Smooth muscle cell (in vitro differentiated cells): ENCODE results near the gene ITM2C. TPM values are rescaled to one million over a fixed set of nuclear protein-coding genes. Genes with fewer than 3 reads are reported as not detected.

ENCODE experiments used
- DNase-seq: peaks from one replicate; lab custom pipeline; 2025; ENCODE audit not compliant: unreplicated experiment; lab: John Stamatoyannopoulos, UW
- H2AFZ ChIP-seq: fragments of 200-600 bp; sonication (generic); 2 replicates; pipeline ENCODE4 v1.6.0; 2016; ENCODE audit warnings: antibody characterized with exemption, low read depth, mild to moderate bottlenecking
- H3F3A ChIP-seq: fragments of 200-600 bp; sonication (generic); 2 replicates; pipeline ENCODE4 v1.6.0; 2017; ENCODE audit warnings: antibody characterized with exemption, low read depth
- H3K27ac ChIP-seq: fragments of 200-600 bp; sonication (generic); 2 replicates; pipeline ENCODE4 v1.5.1; 2016; ENCODE audit warnings: low read depth, mild to moderate bottlenecking
- H3K27me3 ChIP-seq: fragments of 200-600 bp; sonication (generic); 2 replicates; pipeline ENCODE4 v1.6.1; 2016; ENCODE audit warnings: low read depth, mild to moderate bottlenecking
- H3K36me3 ChIP-seq: fragments of 200-600 bp; sonication (generic); 2 replicates; pipeline ENCODE4 v1.5.1; 2016; ENCODE audit warnings: low read depth
- H3K4me1 ChIP-seq: fragments of 200-600 bp; sonication (generic); 2 replicates; pipeline ENCODE4 v1.5.1; 2016; ENCODE audit warnings: low read depth
- H3K4me2 ChIP-seq: fragments of 200-600 bp; sonication (generic); 2 replicates; pipeline ENCODE4 v1.6.0; 2016; ENCODE audit warnings: mild to moderate bottlenecking
- H3K4me3 ChIP-seq: fragments of 200-600 bp; sonication (generic); 2 replicates; pipeline ENCODE4 v1.5.1; 2016; ENCODE audit warnings: mild to moderate bottlenecking
- H3K79me2 ChIP-seq: fragments of 200-600 bp; sonication (generic); 2 replicates; pipeline ENCODE4 v1.6.0; 2016; ENCODE audit warnings: low read depth, mild to moderate bottlenecking
- H3K9ac ChIP-seq: fragments of 200-600 bp; sonication (generic); 2 replicates; pipeline ENCODE4 v1.6.0; 2016; ENCODE audit warnings: low read depth
- H3K9me3 ChIP-seq: fragments of 200-600 bp; sonication (generic); replicated peaks from 2 replicates; pipeline ENCODE4 v1.5.1; 2016; ENCODE audit warnings: low read depth
- H4K20me1 ChIP-seq: fragments of 200-600 bp; sonication (generic); 2 replicates; pipeline ENCODE4 v1.6.0; 2016; ENCODE audit warnings: low read depth
- WGBS: methylation state at CpG from one replicate; pipeline ENCODE4 v1.1.7; 2016; ENCODE audit warnings: low lambda C conversion rate; 5-methylcytosine and 5-hydroxymethylcytosine counted together
- polyA plus RNA-seq: library from polyadenylated mRNA; unstranded; fragments of >200 nt; fragmentation: Nextera tagmentation; extraction: Ambion mirVana; gene quantifications from 2 replicates; pipeline ENCODE4 v1.2.1, GENCODE V29; 2016
- total RNA-seq: library from RNA; depleted of rRNA; stranded (reverse); fragments of >200 nt; gene quantifications from 2 replicates; pipeline ENCODE4 v1.2.3, GENCODE V29; 2014
- TF ChIP-seq, protein P1 (sequence below): fragments of 200-600 bp; sonication (generic); IDR thresholded peaks from 2 replicates; pipeline ENCODE4 v1.5.1; 2017; ENCODE audit warnings: borderline replicate concordance, mild to moderate bottlenecking, antibody characterized with exemption; ENCODE audit not compliant: insufficient read depth, poor library complexity, severe bottlenecking

ITM2C gene
- total and polyA plus RNA-seq, 2 experiments from 2014 or later, result 344 to 600 TPM

- H2AFZ ChIP-seq, result no peak overlapping the region
- no peaks in the 10 kb centered on the region for H3K4me1 ChIP-seq
- 86% methylated on average over 34 of the region's 61 CpGs for WGBS
- H3K79me2 ChIP-seq, result no peaks in the 10 kb centered on the region
- H3K9ac ChIP-seq, result no peak overlapping the region
- no peak overlapping the region for H3K4me2 ChIP-seq
- no peak for DNase-seq
- no peaks in the 10 kb centered on the region for H3K9me3 ChIP-seq
- TF ChIP-seq, protein P1, sequence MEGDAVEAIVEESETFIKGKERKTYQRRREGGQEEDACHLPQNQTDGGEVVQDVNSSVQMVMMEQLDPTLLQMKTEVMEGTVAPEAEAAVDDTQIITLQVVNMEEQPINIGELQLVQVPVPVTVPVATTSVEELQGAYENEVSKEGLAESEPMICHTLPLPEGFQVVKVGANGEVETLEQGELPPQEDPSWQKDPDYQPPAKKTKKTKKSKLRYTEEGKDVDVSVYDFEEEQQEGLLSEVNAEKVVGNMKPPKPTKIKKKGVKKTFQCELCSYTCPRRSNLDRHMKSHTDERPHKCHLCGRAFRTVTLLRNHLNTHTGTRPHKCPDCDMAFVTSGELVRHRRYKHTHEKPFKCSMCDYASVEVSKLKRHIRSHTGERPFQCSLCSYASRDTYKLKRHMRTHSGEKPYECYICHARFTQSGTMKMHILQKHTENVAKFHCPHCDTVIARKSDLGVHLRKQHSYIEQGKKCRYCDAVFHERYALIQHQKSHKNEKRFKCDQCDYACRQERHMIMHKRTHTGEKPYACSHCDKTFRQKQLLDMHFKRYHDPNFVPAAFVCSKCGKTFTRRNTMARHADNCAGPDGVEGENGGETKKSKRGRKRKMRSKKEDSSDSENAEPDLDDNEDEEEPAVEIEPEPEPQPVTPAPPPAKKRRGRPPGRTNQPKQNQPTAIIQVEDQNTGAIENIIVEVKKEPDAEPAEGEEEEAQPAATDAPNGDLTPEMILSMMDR, result no peak
- peaks cover 5% of the 10 kb centered on the region for H3K27me3 ChIP-seq
- H3K4me3 ChIP-seq, result no peak overlapping the region
- H3K27ac ChIP-seq, result no peak overlapping the region
- no peaks in the 10 kb centered on the region for H3F3A ChIP-seq
- no peaks in the 10 kb centered on the region for H4K20me1 ChIP-seq
- H3K36me3 ChIP-seq, result no peaks in the 10 kb centered on the region
These were observed 36.3 kb upstream of the ITM2C start for GRCh38 chr2:230828272-230828961.

- DNase-seq, result no peak
- no peaks in the 10 kb centered on the region for H4K20me1 ChIP-seq
- WGBS, result 97% methylated on average over 14 of the region's 14 CpGs
These were observed 35.4 kb upstream of the ITM2C start for GRCh38 chr2:230829293-230829692.

DNA sequence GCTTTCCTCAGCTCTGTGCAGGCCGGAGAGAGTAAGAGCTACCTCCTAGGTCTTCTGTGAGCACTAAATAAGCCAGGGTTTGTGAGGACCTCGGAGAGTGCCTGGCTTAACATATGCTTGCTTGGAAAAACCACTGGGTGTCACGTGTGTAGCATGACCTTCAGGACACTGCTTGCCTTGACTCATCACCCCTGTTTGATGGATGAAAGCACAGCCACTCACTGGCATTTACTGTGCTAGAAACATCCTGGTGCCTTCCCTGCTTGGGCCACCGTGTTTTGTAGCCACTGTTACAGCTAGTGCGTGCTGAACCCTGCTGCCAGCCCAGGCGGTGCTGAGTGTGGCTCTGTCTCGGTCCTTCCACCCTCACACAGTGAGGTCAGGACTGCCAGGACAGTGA, 34.8 kb upstream of the ITM2C start:
- DNase-seq, result no peak
- 95% methylated on average over 7 of the region's 7 CpGs for WGBS
- no peak overlapping the region for H3K4me2 ChIP-seq
- H3K9ac ChIP-seq, result no peak overlapping the region
- H3K27ac ChIP-seq, result no peak overlapping the region
- H2AFZ ChIP-seq, result no peak overlapping the region
- no peaks in the 10 kb centered on the region for H3F3A ChIP-seq
- no peaks in the 10 kb centered on the region for H3K9me3 ChIP-seq
- no peaks in the 10 kb centered on the region for H4K20me1 ChIP-seq
- TF ChIP-seq, protein P1, result no peak
- no peaks in the 10 kb centered on the region for H3K36me3 ChIP-seq
- H3K4me3 ChIP-seq, result no peak overlapping the region
- peaks cover 5% of the 10 kb centered on the region for H3K27me3 ChIP-seq
- no peaks in the 10 kb centered on the region for H3K79me2 ChIP-seq
- H3K4me1 ChIP-seq, result no peaks in the 10 kb centered on the region

More at GRCh38 chr2:230829293-230829692, 35.4 kb upstream of the ITM2C start:
- Histone ChIP-seq H3K9me3 (no peaks in the 10 kb centered on the region), H3K36me3 (no peaks in the 10 kb centered on the region), H3F3A (no peaks in the 10 kb centered on the region), H3K79me2 (no peaks in the 10 kb centered on the region), H2AFZ (no peak overlapping the region), H3K9ac (no peak overlapping the region), H3K27me3 (peaks cover 5% of the 10 kb centered on the region), H3K4me1 (no peaks in the 10 kb centered on the region), H3K27ac (no peak overlapping the region), H3K4me2 (no peak overlapping the region), H3K4me3 (no peak overlapping the region)
- TF ChIP-seq, protein P1, result no peak

- Histone ChIP-seq H3K4me1 (no peaks in the 10 kb centered on the region), H3K4me2 (no peak overlapping the region), H3K9me3 (no peaks in the 10 kb centered on the region), H3K9ac (no peak overlapping the region), H3K27ac (no peak overlapping the region), H3K27me3 (peaks cover 5% of the 10 kb centered on the region), H2AFZ (no peak overlapping the region), H3K36me3 (no peaks in the 10 kb centered on the region), H3K4me3 (no peak overlapping the region), H3F3A (no peaks in the 10 kb centered on the region), H3K79me2 (no peaks in the 10 kb centered on the region), H4K20me1 (no peaks in the 10 kb centered on the region)
- no peak for DNase-seq
- 93% methylated on average over 7 of the region's 7 CpGs for WGBS
- TF ChIP-seq, protein P1, result no peak
These were observed 34.3 kb upstream of the ITM2C start for GRCh38 chr2:230830428-230830827.
